H1 (cell line): ENCODE data around the gene SCAPER. TPM values are rescaled to one million over a fixed set of nuclear protein-coding genes. Genes with fewer than 3 reads are reported as not detected.

Experiments
- CTCF ChIA-PET: fragments of 300-600 bp; sonication (Branson Sonifier 250); formaldehyde crosslinking; loops from one replicate; lab custom pipeline; 2021; ENCODE audit not compliant: partially characterized antibody; lab: Charles Lee
- POLR2A ChIA-PET: fragments of 300-600 bp; sonication (Branson Sonifier 250); formaldehyde crosslinking; loops from one replicate; lab custom pipeline; 2021; ENCODE audit warnings: inconsistent platforms; ENCODE audit not compliant: partially characterized antibody; lab: Charles Lee
- DNase-seq, 2 experiments: peaks; one replicate each; pipeline versions ENCODE4 v3.0.0 to v3.0.0-alpha.2; 2010 to 2022; ENCODE audit warnings: low spot score in 2 of 2, low read depth in 1 of 2, mixed read lengths in 1 of 2
- FAIRE-seq: peaks from 2 replicates; lab custom pipeline; 2011; peaks lifted over from hg19 to GRCh38; lab: Jason Lieb, UNC
- H2AFZ ChIP-seq: 2 replicates; pipeline ENCODE4 v1.8.1; 2012; ENCODE audit warnings: low read length, inconsistent platforms
- H2AK5ac ChIP-seq: 2 replicates; pipeline ENCODE4 v1.6.1; 2013; ENCODE audit warnings: low read depth, low read length
- H2BK120ac ChIP-seq: replicated peaks from 2 replicates; pipeline ENCODE3; 2013; ENCODE audit warnings: low read depth, low read length, inconsistent platforms
- H2BK12ac ChIP-seq: 2 replicates; pipeline ENCODE4 v1.6.1; 2013; ENCODE audit warnings: low read depth, low read length
- H2BK15ac ChIP-seq: 2 replicates; pipeline ENCODE4 v1.6.1; 2013; ENCODE audit warnings: low read length
- H2BK20ac ChIP-seq: 2 replicates; pipeline ENCODE4 v1.6.1; 2013; ENCODE audit warnings: low read length
- H2BK5ac ChIP-seq: 2 replicates; pipeline ENCODE4 v1.6.1; 2013; ENCODE audit warnings: low read depth, low read length
- H3K14ac ChIP-seq: 2 replicates; pipeline ENCODE4 v1.6.1; 2013; ENCODE audit warnings: inconsistent platforms; ENCODE audit not compliant: insufficient read length
- H3K18ac ChIP-seq: 2 replicates; pipeline ENCODE4 v1.6.1; 2013; ENCODE audit warnings: low read length; ENCODE audit errors: extremely low read depth
- H3K23ac ChIP-seq: 2 replicates; pipeline ENCODE4 v1.6.1; 2013; ENCODE audit warnings: inconsistent platforms; ENCODE audit not compliant: insufficient read length
- H3K23me2 ChIP-seq: 2 replicates; pipeline ENCODE4 v1.6.1; 2013; ENCODE audit warnings: low read depth, low read length
- H3K27ac ChIP-seq: 2 replicates; pipeline ENCODE4 v1.6.1; 2011; ENCODE audit warnings: low read depth, low read length, inconsistent platforms
- H3K27me3 ChIP-seq, 4 experiments: replicated peaks in 1 of 4; 1 replicate in 1 of 4; 2 replicates in 3 of 4; pipeline versions ENCODE4 v1.6.1 to v1.8.1; 2011 to 2013; ENCODE audit warnings: low read length in 3 of 4, mild to moderate bottlenecking in 3 of 4, inconsistent platforms in 2 of 4, mixed read lengths in 2 of 4, moderate library complexity in 1 of 4; ENCODE audit not compliant: control insufficient read depth in 3 of 4, insufficient read depth in 3 of 4; ENCODE audit errors: extremely low read depth in 1 of 4
- H3K36me3 ChIP-seq, 4 experiments: 2 replicates each; pipeline versions ENCODE4 v1.6.1 to v1.8.1; 2011 to 2013; ENCODE audit warnings: mild to moderate bottlenecking in 4 of 4, low read length in 3 of 4, moderate library complexity in 2 of 4, control low read depth in 1 of 4, inconsistent platforms in 1 of 4; ENCODE audit not compliant: insufficient read depth in 4 of 4, control insufficient read depth in 2 of 4
- H3K4ac ChIP-seq: replicated peaks from 2 replicates; pipeline ENCODE3; 2013; ENCODE audit warnings: low read length, low read depth, mixed read lengths, inconsistent platforms; ENCODE audit not compliant: insufficient read length
- H3K4me1 ChIP-seq, 4 experiments: replicated peaks in 1 of 4; 1 replicate in 1 of 4; 2 replicates in 3 of 4; pipeline versions ENCODE4 v1.6.1 to v1.8.1; 2011 to 2013; ENCODE audit warnings: low read length in 3 of 4, inconsistent platforms in 2 of 4, mixed read lengths in 1 of 4; ENCODE audit not compliant: insufficient read depth in 4 of 4, control insufficient read depth in 3 of 4
- H3K4me2 ChIP-seq, 2 experiments: 2 replicates each; pipeline versions ENCODE4 v1.6.1 to v1.8.1; 2011 to 2013; ENCODE audit warnings: low read depth in 2 of 2, low read length in 2 of 2, control low read depth in 1 of 2, inconsistent platforms in 1 of 2, mild to moderate bottlenecking in 1 of 2; ENCODE audit not compliant: insufficient read depth in 1 of 2
- H3K4me3 ChIP-seq, 4 experiments: fragments of 200-600, 300-600 bp in 1 of 4; sonication (generic), shearing (Covaris generic), sonication (Bioruptor Twin) in 1 of 4; 2 replicates each; pipeline versions ENCODE4 v1.5.1 to v1.8.1; 2011 to 2016; ENCODE audit warnings: low read length in 4 of 4, low read depth in 3 of 4, control low read depth in 2 of 4, inconsistent platforms in 2 of 4, mild to moderate bottlenecking in 2 of 4, mixed read lengths in 1 of 4, moderate library complexity in 1 of 4; ENCODE audit not compliant: insufficient read depth in 2 of 4; ENCODE audit errors: extremely low read depth in 1 of 4
- H3K56ac ChIP-seq: replicated peaks from 2 replicates; pipeline ENCODE3; 2013; ENCODE audit warnings: low read depth, mild to moderate bottlenecking, mixed read lengths, low read length, inconsistent platforms; ENCODE audit not compliant: insufficient read length
- H3K79me1 ChIP-seq: 2 replicates; pipeline ENCODE4 v1.6.1; 2013; ENCODE audit warnings: low read depth, low read length, control low read depth
- H3K79me2 ChIP-seq, 2 experiments: 2 replicates each; pipeline versions ENCODE4 v1.6.1 to v1.8.1; 2012 to 2013; ENCODE audit warnings: low read length in 2 of 2, mild to moderate bottlenecking in 2 of 2, inconsistent platforms in 1 of 2; ENCODE audit not compliant: insufficient read depth in 2 of 2, control insufficient read depth in 1 of 2
- H3K9ac ChIP-seq, 4 experiments: replicated peaks in 1 of 4; 1 replicate in 1 of 4; 2 replicates in 3 of 4; pipeline versions ENCODE4 v1.6.1 to v1.8.1; 2011 to 2013; ENCODE audit warnings: low read depth in 3 of 4, low read length in 3 of 4, control low read depth in 2 of 4, mild to moderate bottlenecking in 2 of 4, moderate library complexity in 2 of 4, inconsistent platforms in 1 of 4; ENCODE audit errors: extremely low read depth in 1 of 4
- H3K9me3 ChIP-seq, 2 experiments: 2 replicates each; pipeline versions ENCODE4 v1.6.1 to v1.8.1; 2012 to 2013; ENCODE audit warnings: mild to moderate bottlenecking in 2 of 2, moderate library complexity in 2 of 2, control low read depth in 1 of 2, inconsistent platforms in 1 of 2, low read depth in 1 of 2, low read length in 1 of 2, mixed read lengths in 1 of 2; ENCODE audit not compliant: insufficient read depth in 2 of 2
- H4K20me1 ChIP-seq, 2 experiments: replicated peaks in 1 of 2; 2 replicates each; pipeline versions ENCODE3 to v1.8.1; 2011 to 2013; ENCODE audit warnings: inconsistent platforms in 2 of 2, low read length in 2 of 2, mild to moderate bottlenecking in 1 of 2; ENCODE audit not compliant: insufficient read depth in 2 of 2, control insufficient read depth in 1 of 2
- H4K5ac ChIP-seq: 2 replicates; pipeline ENCODE4 v1.6.1; 2013; ENCODE audit warnings: low read length, low read depth, mixed read lengths, inconsistent platforms; ENCODE audit not compliant: insufficient read length
- H4K8ac ChIP-seq: 2 replicates; pipeline ENCODE4 v1.8.0; 2013; ENCODE audit warnings: mild to moderate bottlenecking, moderate library complexity, low read length, inconsistent platforms; ENCODE audit not compliant: insufficient read depth; ENCODE audit errors: extremely low read depth
- H4K91ac ChIP-seq: replicated peaks from 2 replicates; pipeline ENCODE3; 2013; ENCODE audit warnings: low read length, mixed read lengths, inconsistent platforms; ENCODE audit not compliant: insufficient read length
- BCL11A ChIP-seq, 2 experiments: IDR thresholded peaks; one replicate each; pipeline ENCODE4 v1.6.1; 2011; ENCODE audit warnings: low read depth in 2 of 2, low read length in 2 of 2, mild to moderate bottlenecking in 2 of 2
- BRCA1 ChIP-seq: IDR thresholded peaks from 2 replicates; pipeline ENCODE4 v1.6.1; 2012; ENCODE audit warnings: low read depth, low read length, improper control_type of control experiment
- CHD1 ChIP-seq: IDR thresholded peaks from 2 replicates; pipeline ENCODE4 v1.6.1; 2012; ENCODE audit warnings: low read depth, low read length, improper control_type of control experiment
- CREB1 ChIP-seq: IDR thresholded peaks from 2 replicates; pipeline ENCODE4 v1.6.1; 2012; ENCODE audit warnings: inconsistent platforms
- EZH2 ChIP-seq: fragments of 200-600 bp; sonication (generic); IDR thresholded peaks from 2 replicates; pipeline ENCODE4 v1.7.1; 2012; ENCODE audit warnings: low read depth, mild to moderate bottlenecking, moderate library complexity, low read length, inconsistent platforms; ENCODE audit not compliant: severe bottlenecking
- GTF2F1 ChIP-seq: IDR thresholded peaks from 2 replicates; pipeline ENCODE4 v1.6.1; 2012; ENCODE audit warnings: low read depth, low read length, improper control_type of control experiment, borderline replicate concordance
- JUN ChIP-seq: IDR thresholded peaks from 2 replicates; pipeline ENCODE4 v1.6.1; 2011; ENCODE audit warnings: low read depth, mild to moderate bottlenecking, improper control_type of control experiment, low read length
- MAFK ChIP-seq: IDR thresholded peaks from 2 replicates; pipeline ENCODE4 v1.6.1; 2012; ENCODE audit warnings: low read depth, mild to moderate bottlenecking, improper control_type of control experiment, low read length
- NANOG ChIP-seq: IDR thresholded peaks from 2 replicates; pipeline ENCODE4 v1.6.1; 2011; ENCODE audit warnings: low read length, low read depth, mild to moderate bottlenecking, inconsistent platforms; ENCODE audit not compliant: insufficient read depth, poor library complexity, severe bottlenecking
- NRF1 ChIP-seq: IDR thresholded peaks from 2 replicates; pipeline ENCODE4 v1.6.1; 2011; ENCODE audit warnings: mild to moderate bottlenecking, low read depth, low read length, improper control_type of control experiment
- POLR2AphosphoS5 ChIP-seq: IDR thresholded peaks from 2 replicates; pipeline ENCODE4 v1.6.1; 2011; ENCODE audit warnings: low read depth, low read length
- RAD21 ChIP-seq, 2 experiments: IDR thresholded peaks in 1 of 2; conservative IDR thresholded peaks in 1 of 2; 2 replicates each; pipeline ENCODE4 v1.6.1; 2011; ENCODE audit warnings: low read depth in 2 of 2, low read length in 2 of 2, improper control_type of control experiment in 1 of 2, inconsistent platforms in 1 of 2, mild to moderate bottlenecking in 1 of 2, moderate library complexity in 1 of 2
- RFX5 ChIP-seq: IDR thresholded peaks from 2 replicates; pipeline ENCODE4 v1.6.1; 2011; ENCODE audit warnings: low read depth, low read length, improper control_type of control experiment, borderline replicate concordance
- SIX5 ChIP-seq: IDR thresholded peaks from 2 replicates; pipeline ENCODE4 v1.6.1; 2011; ENCODE audit warnings: mild to moderate bottlenecking, low read depth, low read length
- SRF ChIP-seq: IDR thresholded peaks from 2 replicates; pipeline ENCODE4 v1.6.1; 2011; ENCODE audit warnings: mild to moderate bottlenecking, low read depth, low read length, moderate library complexity
- SUZ12 ChIP-seq: fragments of 200-600 bp; sonication (generic); IDR thresholded peaks from 2 replicates; pipeline ENCODE4 v1.6.1; 2012; ENCODE audit warnings: mild to moderate bottlenecking, inconsistent platforms, low read length, moderate library complexity, mixed read lengths
- YY1 ChIP-seq: IDR thresholded peaks from 2 replicates; pipeline ENCODE4 v1.6.1; 2011; ENCODE audit warnings: low read depth, mild to moderate bottlenecking, low read length
- polyA plus RNA-seq, 7 experiments: library from polyadenylated mRNA; depleted of rRNA in 3 of 7; stranded (reverse) in 5 of 7; unstranded in 2 of 7; fragments of >200 nt in 5 of 7; fragments of 200-250 nt in 2 of 7; gene quantifications; 1 replicate in 5 of 7; 2 replicates in 1 of 7; 4 replicates in 1 of 7; pipeline versions ENCODE4 v1.2.1 to v1.2.3, GENCODE V29; 2011 to 2013; ENCODE audit warnings: missing spikeins in 2 of 7, mixed read lengths in 2 of 7
- total RNA-seq: library from RNA; stranded (reverse); fragmentation: NEBNext Ultra II Directional; extraction: Animal tissue kit (Norgen Biotek cat#: 25700); gene quantifications from 2 replicates; pipeline ENCODE4 v1.2.1, GENCODE V29; 2021

The SCAPER gene
- total and polyA plus RNA-seq, 2 of the 8 experiments (the other 6 are each of a cell fraction or from before 2014, with no cell fraction given), result 1.6 to 6.8 TPM

GRCh38 chr15:76752549-76752948, 152.6 kb downstream of the SCAPER start:
- no peak overlapping the region for H3K4me3 ChIP-seq
- H3K56ac ChIP-seq, result no peak overlapping the region
- H2BK5ac ChIP-seq, result no peak overlapping the region
- no peak overlapping the region for H2AK5ac ChIP-seq
- no peak for DNase-seq
- H3K23ac ChIP-seq, result no peak overlapping the region
- H3K4ac ChIP-seq, result no peak overlapping the region
- no peaks in the 10 kb centered on the region for H3K9me3 ChIP-seq
- H4K5ac ChIP-seq, result no peak overlapping the region
- H3K9ac ChIP-seq, result no peak overlapping the region
- H3K27ac ChIP-seq, result no peak overlapping the region
- no peak overlapping the region for H3K4me2 ChIP-seq
- H2AFZ ChIP-seq, result no peak overlapping the region
- no peaks in the 10 kb centered on the region for H3K79me2 ChIP-seq
- no peak overlapping the region for H3K14ac ChIP-seq
- no peak for FAIRE-seq
- H3K4me1 ChIP-seq, result no peaks in the 10 kb centered on the region
- no peak overlapping the region for H3K18ac ChIP-seq
- no peaks in the 10 kb centered on the region for H3K36me3 ChIP-seq
- H3K23me2 ChIP-seq, result no peaks in the 10 kb centered on the region
- H2BK15ac ChIP-seq, result no peak overlapping the region
- H3K27me3 ChIP-seq, result no peaks in the 10 kb centered on the region
- H4K91ac ChIP-seq, result no peak overlapping the region
- H2BK20ac ChIP-seq, result no peak overlapping the region
- no peaks in the 10 kb centered on the region for H3K79me1 ChIP-seq
- CTCF ChIA-PET, result no interaction called here
- POLR2A ChIA-PET, result no interaction called here
- H2BK120ac ChIP-seq, result no peak overlapping the region
- H2BK12ac ChIP-seq, result no peak overlapping the region
- H4K8ac ChIP-seq, result no peak overlapping the region
- H4K20me1 ChIP-seq, result peaks cover 0 to 1% of the 10 kb centered on the region in 2 experiments
- TF ChIP-seq BCL11A (IDR thresholded peaks at IDR 0.05; ENCODE audit: low read depth in 2 of 2, low read length in 2 of 2), result no peak
- no peak for TF ChIP-seq JUN
- no peak for TF ChIP-seq EZH2
- TF ChIP-seq RFX5, result no peak
- TF ChIP-seq RAD21 (IDR thresholded peaks at IDR 0.05 in 1 of 2, conservative IDR thresholded peaks at IDR 0.05 in 1 of 2; ENCODE audit: low read depth in 2 of 2, low read length in 2 of 2), result no peak
- no peak for TF ChIP-seq NRF1
- TF ChIP-seq MAFK, result no peak
- no peak for TF ChIP-seq NANOG
- no peak for TF ChIP-seq CHD1
- TF ChIP-seq SIX5, result no peak
- TF ChIP-seq YY1, result no peak
- TF ChIP-seq SRF, result no peak
- TF ChIP-seq BRCA1, result no peak
- TF ChIP-seq POLR2AphosphoS5, result no peak
- TF ChIP-seq CREB1, result no peak
- no peak for TF ChIP-seq GTF2F1
- no peak for TF ChIP-seq SUZ12
